OCI-LY7 (cell line): ENCODE results near the gene YIF1B. TPM values are rescaled to one million over a fixed set of nuclear protein-coding genes. Genes with fewer than 3 reads are reported as not detected.

ENCODE experiments used
- BruUV-seq: library from RNA; stranded (reverse); fragments of 400-500 nt; replicated peaks from 2 replicates; lab custom pipeline; 2021; lab: Mats Ljungman, UMichigan
- CTCF ChIA-PET: fragments of 300-600 bp; sonication (Branson Sonifier 250); formaldehyde crosslinking; loops from one replicate; lab custom pipeline; 2022; ENCODE audit warnings: antibody characterized with exemption; ENCODE audit not compliant: unreplicated experiment; lab: Charles Lee
- POLR2A ChIA-PET: fragments of 300-600 bp; sonication (Branson Sonifier 250); formaldehyde crosslinking; loops from one replicate; lab custom pipeline; 2022; ENCODE audit warnings: antibody characterized with exemption; lab: Charles Lee
- DNase-seq: peaks from one replicate; pipeline ENCODE4 v3.0.0-alpha.2; 2015; ENCODE audit warnings: low spot score
- H2AFZ ChIP-seq: fragments of 200-600 bp; sonication (generic), shearing (Covaris generic); 2 replicates; pipeline ENCODE4 v1.6.1; 2014; ENCODE audit warnings: mild to moderate bottlenecking, antibody characterized with exemption, low read length, moderate library complexity
- H3K27ac ChIP-seq: fragments of 200-600 bp; sonication (generic); 2 replicates; pipeline ENCODE4 v1.5.1; 2014; ENCODE audit warnings: mixed run types, low read depth, mild to moderate bottlenecking, moderate library complexity, low read length, inconsistent platforms; ENCODE audit not compliant: poor library complexity, severe bottlenecking
- H3K36me3 ChIP-seq: fragments of 200-600 bp; sonication (generic); 2 replicates; pipeline ENCODE4 v1.6.1; 2014; ENCODE audit warnings: mild to moderate bottlenecking, antibody characterized with exemption, low read length, moderate library complexity, mixed read lengths; ENCODE audit not compliant: insufficient read depth
- H3K4me1 ChIP-seq: fragments of 200-600 bp; sonication (generic); 2 replicates; pipeline ENCODE4 v1.5.1; 2014; ENCODE audit warnings: mild to moderate bottlenecking, low read length; ENCODE audit not compliant: insufficient read depth, poor library complexity, severe bottlenecking
- H3K4me2 ChIP-seq: fragments of 200-600 bp; sonication (generic); 2 replicates; pipeline ENCODE4 v1.6.1; 2014; ENCODE audit warnings: mild to moderate bottlenecking, low read length
- H3K4me3 ChIP-seq: fragments of 200-600 bp; sonication (generic); 2 replicates; pipeline ENCODE4 v1.5.1; 2014; ENCODE audit warnings: mild to moderate bottlenecking, low read depth, low read length; ENCODE audit not compliant: poor library complexity, severe bottlenecking
- H3K79me2 ChIP-seq: fragments of 200-600 bp; sonication (generic); 2 replicates; pipeline ENCODE4 v1.6.1; 2016; ENCODE audit warnings: low read depth, mild to moderate bottlenecking, low read length, moderate library complexity, mixed read lengths; ENCODE audit not compliant: insufficient read depth
- H3K9me2 ChIP-seq: fragments of 200-600 bp; sonication (generic); 2 replicates; pipeline ENCODE4 v1.6.1; 2016; ENCODE audit warnings: mild to moderate bottlenecking, low read length, mixed read lengths; ENCODE audit not compliant: insufficient read depth
- H3K9me3 ChIP-seq: fragments of 200-600 bp; sonication (generic); 2 replicates; pipeline ENCODE4 v1.6.1; 2014; ENCODE audit warnings: mild to moderate bottlenecking, mixed run types, low read length, mixed read lengths
- H4K20me1 ChIP-seq: fragments of 200-600 bp; sonication (generic); 2 replicates; pipeline ENCODE4 v1.6.1; 2014; ENCODE audit warnings: mild to moderate bottlenecking, antibody characterized with exemption, low read length, moderate library complexity, mixed read lengths; ENCODE audit not compliant: insufficient read depth
- CTCF ChIP-seq: fragments of 200-600 bp; sonication (generic); conservative IDR thresholded peaks from 2 replicates; pipeline ENCODE4 v1.5.1; 2014; ENCODE audit warnings: mild to moderate bottlenecking, antibody characterized with exemption, low read length, moderate library complexity, mixed read lengths
- EZH2phosphoT487 ChIP-seq: fragments of 200-600 bp; sonication (generic); IDR thresholded peaks from 2 replicates; pipeline ENCODE4 v1.6.1; 2018; ENCODE audit warnings: low read depth, borderline replicate concordance, mild to moderate bottlenecking, mixed run types, antibody characterized with exemption, low read length, moderate library complexity, mixed read lengths
- intact Hi-C: fragments of 100-400 bp; cut with micrococcal nuclease; formaldehyde crosslinking; loops from one replicate; pipeline ENCODE4 v1.10.0; 2022; ENCODE audit not compliant: unreplicated experiment
- total RNA-seq, 2 experiments: library from RNA; depleted of rRNA in 1 of 2; stranded (reverse); fragments of >200 nt in 1 of 2; shearing (Covaris generic) in 1 of 2; gene quantifications; 2 replicates each; pipeline ENCODE4 v1.2.3, GENCODE V29; 2014 to 2022

Gene YIF1B
- total RNA-seq, 2 experiments from 2014 or later = 64.3 to 68.3 TPM

- Histone ChIP-seq H3K9me2 (no peaks in the 10 kb centered on the region), H3K4me3 (no peak overlapping the region), H3K4me1 (peaks cover 14% of the 10 kb centered on the region), H3K79me2 (no peaks in the 10 kb centered on the region), H3K4me2 (no peak overlapping the region; the same call in 1 of the 2 replicates), H3K9me3 (no peaks in the 10 kb centered on the region), H4K20me1 (no peaks in the 10 kb centered on the region), H3K36me3 (no peaks in the 10 kb centered on the region), H2AFZ (no peak overlapping the region), H3K27ac (no peak overlapping the region)
- ChIA-PET POLR2A (no interaction called here), CTCF (no interaction called here)
- BruUV-seq = no TSS peak
- intact Hi-C loops = no loop called here
- no peak for TF ChIP-seq CTCF
- TF ChIP-seq EZH2phosphoT487 = no peak
- no peak for DNase-seq
These were observed 47.2 kb downstream of the YIF1B start for GRCh38 chr19:38268539-38268938.

- no TSS peak for BruUV-seq
- Histone ChIP-seq H2AFZ (no peak overlapping the region), H3K9me3 (no peaks in the 10 kb centered on the region), H3K27ac (no peak overlapping the region), H3K36me3 (no peaks in the 10 kb centered on the region), H3K4me3 (no peak overlapping the region), H4K20me1 (no peaks in the 10 kb centered on the region), H3K79me2 (no peaks in the 10 kb centered on the region), H3K4me1 (peaks cover 15% of the 10 kb centered on the region), H3K9me2 (no peaks in the 10 kb centered on the region), H3K4me2 (no peak overlapping the region; the same call in 1 of the 2 replicates)
- ChIA-PET POLR2A (no interaction called here), CTCF (no interaction called here)
- intact Hi-C loops = no loop called here
- DNase-seq = no peak
- TF ChIP-seq CTCF (no peak), EZH2phosphoT487 (no peak)
These were observed 47.8 kb downstream of the YIF1B start for GRCh38 chr19:38267761-38268483.

- Histone ChIP-seq H3K4me2 (no peak overlapping the region), H3K4me1 (peaks cover 15% of the 10 kb centered on the region), H4K20me1 (no peaks in the 10 kb centered on the region), H3K79me2 (no peaks in the 10 kb centered on the region), H3K9me3 (no peaks in the 10 kb centered on the region), H3K4me3 (no peak overlapping the region), H2AFZ (no peak overlapping the region), H3K36me3 (no peaks in the 10 kb centered on the region), H3K9me2 (no peaks in the 10 kb centered on the region), H3K27ac (no peak overlapping the region)
- ChIA-PET POLR2A (interaction anchor here (1.6 to 1.9 kb wide), 2 partner anchors 15 to 360 kb away, joined by 3 to 6 read pairs; partner anchors contain the start of gene SIPA1L3), CTCF (no interaction called here)
- intact Hi-C loops = no loop called here
- TF ChIP-seq EZH2phosphoT487 = no peak
- TF ChIP-seq CTCF = no peak
- no TSS peak for BruUV-seq
- DNase-seq = no peak
These were observed 48.7 kb downstream of the YIF1B start for GRCh38 chr19:38266981-38267597.
